ENCODE data around the gene GJD3. TPM values are rescaled to one million over a fixed set of nuclear protein-coding genes. Genes with fewer than 3 reads are reported as not detected.

The GJD3 gene
- total and polyA plus RNA-seq, 2 of the 4 experiments (the other 2 are of a cell fraction) = 0.10 TPM; not detected in 1

GRCh38 chr17:40316571-40317344 is 47.8 kb downstream of the GJD3 start:
- peak overlapping the region; percentile 78 for H3K4me2 ChIP-seq (ENCODE audit: low read depth, low read length)
- no TSS peak for BruUV-seq (replicated peaks)
- peak overlapping the region; percentile 57 for H3K27ac ChIP-seq (ENCODE audit: insufficient read depth, low read length)
- H4K91ac ChIP-seq (ENCODE audit: insufficient read depth, low read depth, low read length) = peak overlapping the region; percentile 82
- H3K23ac ChIP-seq (ENCODE audit: low read depth, low read length) = peak overlapping the region; percentile 81
- H3K14ac ChIP-seq (replicated peaks; ENCODE audit: low read depth, low read length) = peak overlapping the region; percentile 74
- no peaks in the 10 kb centered on the region for H3K9me3 ChIP-seq (ENCODE audit: control insufficient read depth, insufficient read depth, low read length)
- no peaks in the 10 kb centered on the region for H3K27me3 ChIP-seq (ENCODE audit: control insufficient read depth, insufficient read depth, low read length)
- peak; percentile 75 for DNase-seq
- H3K18ac ChIP-seq (ENCODE audit: low read depth, low read length) = peak overlapping the region; percentile 77
- peak; percentile 17 for ATAC-seq (ENCODE audit: low read depth)
- 7% methylated on average over 21 of the region's 38 CpGs; no CpG with 5 or more reads in 1 of the 2 experiments for WGBS, 2 experiments (ENCODE audit: extremely low coverage in 2 of 2, insufficient read length in 1 of 2)
- peak overlapping the region; percentile 92 for H2BK120ac ChIP-seq (ENCODE audit: low read depth, low read length)
- H3K9ac ChIP-seq (ENCODE audit: low read depth, low read length) = peak overlapping the region; percentile 49
- H2BK15ac ChIP-seq (ENCODE audit: low read depth, low read length) = peak overlapping the region; percentile 63; the same call in 2 of the 3 replicates
- CTCF ChIA-PET = interaction anchor here (0.7 to 1.9 kb wide), 9 partner anchors 8 to 235 kb away, joined by 3 to 11 read pairs (median 3); partner anchors contain the start of gene RARA
- peak overlapping the region; percentile 72 for H4K5ac ChIP-seq (ENCODE audit: low read depth, low read length)
- peak overlapping the region; percentile 81 for H2BK20ac ChIP-seq (ENCODE audit: low read depth, low read length)
- in situ Hi-C loops (cut with MboI; ENCODE audit: low sequenced_read_pairs) = no loop called here
- peak overlapping the region; percentile 76 for H2BK5ac ChIP-seq (ENCODE audit: low read depth, low read length, poor library complexity, severe bottlenecking)
- TF ChIP-seq RCOR1 (IDR thresholded peaks at IDR 0.05; ENCODE audit: insufficient replicate concordance, low read length) = peak; percentile 8
- TF ChIP-seq CTCF (conservative IDR thresholded peaks at IDR 0.05; ENCODE audit: low read depth, low read length) = 0 out of 2 replicates have a peak, but pooled peaks have one; percentile 7
- peak; percentile 74; the same call in 1 of the 2 replicates for TF ChIP-seq MAZ (IDR thresholded peaks at IDR 0.05; ENCODE audit: borderline replicate concordance, low read depth, low read length)
- no peak for TF ChIP-seq RFX5 (IDR thresholded peaks at IDR 0.05; ENCODE audit: low read depth, low read length)
- dilution Hi-C loops (cut with HindIII; ENCODE audit: low sequenced_read_pairs, unreplicated experiment) = no loop called here
- H3K4ac ChIP-seq (ENCODE audit: low read depth, low read length) = peak overlapping the region; percentile 91
- H2AFZ ChIP-seq (replicated peaks; ENCODE audit: low read length, poor library complexity) = peak overlapping the region; percentile 71
- peak overlapping the region; percentile 74 for H3K56ac ChIP-seq (ENCODE audit: extremely low read depth, insufficient read depth, low read length)
- H4K8ac ChIP-seq (ENCODE audit: low read depth in 2 of 2, low read length in 2 of 2) = peak overlapping the region; percentile 74 to 84
- peaks cover 22% of the 10 kb centered on the region; the same call in 1 of the 2 replicates for H4K20me1 ChIP-seq (ENCODE audit: insufficient read depth, low read length)
- H3K4me1 ChIP-seq (ENCODE audit: control insufficient read depth, insufficient read depth, low read length) = peaks cover 68% of the 10 kb centered on the region
- POLR2A ChIA-PET (ENCODE audit: unreplicated experiment) = interaction anchor here (0.6 kb wide), 1 partner anchor 132 kb away, joined by 9 read pairs; no protein-coding TSS in a partner anchor
- intact Hi-C loops (cut with micrococcal nuclease) = no loop called here
- peak overlapping the region; percentile 99 for H2AK5ac ChIP-seq (ENCODE audit: low read depth, low read length)
- peak overlapping the region; percentile 72 for H2AK9ac ChIP-seq (replicated peaks; ENCODE audit: low read depth, low read length, poor library complexity)
- peaks cover 54% of the 10 kb centered on the region for H3K9me1 ChIP-seq (ENCODE audit: insufficient read depth, low read length)
- H3K4me3 ChIP-seq (ENCODE audit: insufficient read depth, low read depth, low read length) = no peak overlapping the region
- peaks cover 7 to 73% of the 10 kb centered on the region in 2 experiments; a peak in 3 of 4 replicates for H3K79me1 ChIP-seq (ENCODE audit: low read depth in 1 of 2, low read length in 2 of 2)
- no peaks in the 10 kb centered on the region for H3K36me3 ChIP-seq (ENCODE audit: control insufficient read depth, insufficient read depth, low read length)
